HL-60/S4 (cell line): ENCODE measurements around the gene TGFBR3L.
"Not testable (repeated sequence)": the region's sequence is repeated elsewhere in the genome, so short reads cannot be mapped to it uniquely, and the experiment has no call there.

ENCODE experiments used
- in situ Hi-C: fragments of 300-500 bp; cut with MboI; formaldehyde crosslinking; loops from 2 replicates; pipeline ENCODE4 v1.14.3; 2022; ENCODE audit warnings: low sequenced_read_pairs

The TGFBR3L gene

GRCh38 chr19:7947939-7948338 is 33.3 kb downstream of the TGFBR3L start:
- in situ Hi-C loops: no loop called here

GRCh38 chr19:7953060-7953459 is 38.4 kb downstream of the TGFBR3L start:
- in situ Hi-C loops: no loop called here

- in situ Hi-C loops: no loop called here
Observed at GRCh38 chr19:7953576-7953975, 38.9 kb downstream of the TGFBR3L start.

- in situ Hi-C loops: no loop called here
Observed at GRCh38 chr19:7955696-7956095, 41.1 kb downstream of the TGFBR3L start.

- in situ Hi-C loops: no loop called here
Observed at GRCh38 chr19:7959211-7959610, 44.6 kb downstream of the TGFBR3L start.

- in situ Hi-C loops: not testable (repeated sequence)
Observed at GRCh38 chr19:7961082-7961481, 46.5 kb downstream of the TGFBR3L start.

GRCh38 chr19:7961920-7962626 is 47.4 kb downstream of the TGFBR3L start:
- in situ Hi-C loops: no loop called here

- in situ Hi-C loops: no loop called here
Observed at GRCh38 chr19:7962644-7963268, 48.1 kb downstream of the TGFBR3L start.

GRCh38 chr19:7963566-7963965 is 48.9 kb downstream of the TGFBR3L start:
- in situ Hi-C loops: no loop called here

GRCh38 chr19:7965259-7965841 is 50.7 kb downstream of the TGFBR3L start:
- in situ Hi-C loops: no loop called here

- in situ Hi-C loops: no loop called here
Observed at GRCh38 chr19:7965921-7966665, 51.5 kb downstream of the TGFBR3L start.

GRCh38 chr19:7968008-7968795 is 53.6 kb downstream of the TGFBR3L start:
- in situ Hi-C loops: no loop called here
